ENCODE results near the gene DTX3.
"Not testable (repeated sequence)": the region's sequence is repeated elsewhere in the genome, so short reads cannot be mapped to it uniquely, and the experiment has no call there.

Gene DTX3

DNA sequence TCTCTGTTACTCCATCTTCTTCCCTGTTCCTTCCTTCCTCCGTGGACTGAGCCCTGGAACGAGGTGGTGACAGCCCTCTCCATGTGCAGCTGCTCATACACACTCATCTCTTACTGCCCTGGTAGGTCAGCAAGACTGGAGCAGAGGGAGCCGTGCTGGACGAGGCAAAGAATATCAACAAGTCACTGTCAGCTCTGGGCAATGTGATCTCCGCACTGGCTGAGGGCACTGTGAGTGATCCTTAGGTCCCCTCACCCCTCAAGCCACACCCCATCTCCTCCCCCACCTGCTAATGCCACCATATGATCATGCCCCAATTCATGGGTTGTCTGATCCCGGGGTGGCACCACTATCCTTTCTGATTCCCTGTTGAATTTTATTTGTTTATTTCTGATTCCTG, 35.8 kb upstream of the DTX3 start:
- Histone ChIP-seq H3K27me3 (ENCODE audit: insufficient read depth, insufficient read length) (no peaks in the 10 kb centered on the region), H3K36me3 (ENCODE audit: insufficient read depth, insufficient read length, low read length) (peaks cover 10% of the 10 kb centered on the region), H3K9me3 (ENCODE audit: insufficient read depth, low read length) (no peaks in the 10 kb centered on the region), H3K4me3 (ENCODE audit: insufficient read length, low read depth) (no peak overlapping the region), H3K9ac (ENCODE audit: insufficient read length, low read depth) (no peak overlapping the region), H3K4me1 (ENCODE audit: insufficient read depth, insufficient read length) (no peaks in the 10 kb centered on the region)
- no peak for DNase-seq (ENCODE audit: low read depth, low spot score)
- no peak for TF ChIP-seq ZNF274 (IDR thresholded peaks at IDR 0.05; ENCODE audit: low read depth, low read length)

- Histone ChIP-seq H3K36me3 (ENCODE audit: insufficient read depth, insufficient read length, low read length) (peaks cover 10% of the 10 kb centered on the region), H3K27me3 (ENCODE audit: insufficient read depth, insufficient read length) (no peaks in the 10 kb centered on the region), H3K4me3 (ENCODE audit: insufficient read length, low read depth) (no peak overlapping the region), H3K4me1 (ENCODE audit: insufficient read depth, insufficient read length) (no peaks in the 10 kb centered on the region), H3K9me3 (ENCODE audit: insufficient read depth, low read length) (no peaks in the 10 kb centered on the region), H3K9ac (ENCODE audit: insufficient read length, low read depth) (no peak overlapping the region)
- TF ChIP-seq ZNF274 (IDR thresholded peaks at IDR 0.05; ENCODE audit: low read depth, low read length) (no peak), SUZ12 (IDR thresholded peaks at IDR 0.05; ENCODE audit: extremely low read depth, insufficient read depth, insufficient read length) (no peak), YY1 (IDR thresholded peaks at IDR 0.05; ENCODE audit: insufficient read depth, insufficient read length) (no peak)
- no peak for DNase-seq (ENCODE audit: low read depth, low spot score)
These were observed 34.8 kb upstream of the DTX3 start for GRCh38 chr12:57569858-57570257.

GRCh38 chr12:57570438-57570837, 34.2 kb upstream of the DTX3 start:
- not testable (repeated sequence) for H3K4me3 ChIP-seq (ENCODE audit: insufficient read length, low read depth); H3K4me1 ChIP-seq (ENCODE audit: insufficient read depth, insufficient read length); DNase-seq (ENCODE audit: low read depth, low spot score); H3K9me3 ChIP-seq (ENCODE audit: insufficient read depth, low read length); H3K27me3 ChIP-seq (ENCODE audit: insufficient read depth, insufficient read length); H3K9ac ChIP-seq (ENCODE audit: insufficient read length, low read depth)
- H3K36me3 ChIP-seq (ENCODE audit: insufficient read depth, insufficient read length, low read length): peaks cover 10% of the 10 kb centered on the region

DNA sequence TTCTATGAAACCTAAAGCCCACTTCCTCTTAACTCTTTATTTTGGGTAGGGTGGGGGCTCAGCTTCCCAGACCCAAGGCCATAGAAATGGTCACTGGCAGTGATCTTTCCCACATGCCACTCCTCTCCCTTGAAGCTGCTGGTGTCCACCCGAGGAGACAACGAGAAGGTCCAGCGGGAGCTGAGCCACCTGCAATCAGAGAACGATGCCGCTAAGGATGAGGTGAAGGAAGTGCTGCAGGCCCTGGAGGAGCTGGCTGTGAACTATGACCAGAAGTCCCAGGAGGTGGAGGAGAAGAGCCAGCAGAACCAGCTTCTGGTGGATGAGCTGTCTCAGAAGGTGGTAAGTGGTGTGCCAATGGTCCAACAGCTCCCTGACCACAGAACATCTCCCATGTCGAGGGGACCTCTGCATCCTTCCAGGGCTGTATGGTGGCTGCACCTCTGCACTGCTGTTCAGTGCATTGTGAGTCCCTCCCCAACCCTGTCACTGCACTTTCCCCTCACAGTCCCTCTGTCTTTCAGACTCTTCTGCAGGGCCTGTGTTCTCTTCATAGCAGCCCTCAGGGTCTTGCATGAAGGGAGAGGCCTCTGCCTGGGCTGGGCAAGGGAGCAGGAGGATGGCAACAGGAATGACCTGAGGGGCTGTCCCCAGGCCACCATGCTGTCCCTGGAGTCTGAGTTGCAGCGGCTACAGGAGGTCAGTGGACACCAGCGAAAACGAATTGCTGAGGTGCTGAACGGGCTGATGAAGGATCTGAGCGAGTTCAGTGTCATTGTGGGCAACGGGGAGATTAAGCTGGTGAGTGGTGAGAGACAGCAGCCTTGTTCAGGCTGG, 32.5 kb upstream of the DTX3 start:
- H3K4me1 ChIP-seq (ENCODE audit: insufficient read depth, insufficient read length): no peaks in the 10 kb centered on the region
- no peak overlapping the region for H3K9ac ChIP-seq (ENCODE audit: insufficient read length, low read depth)
- TF ChIP-seq SUZ12 (IDR thresholded peaks at IDR 0.05; ENCODE audit: extremely low read depth, insufficient read depth, insufficient read length): no peak
- no peak for TF ChIP-seq YY1 (IDR thresholded peaks at IDR 0.05; ENCODE audit: insufficient read depth, insufficient read length)
- no peak for TF ChIP-seq ZNF274 (IDR thresholded peaks at IDR 0.05; ENCODE audit: low read depth, low read length)
- DNase-seq (ENCODE audit: low read depth, low spot score): no peak
- H3K9me3 ChIP-seq (ENCODE audit: insufficient read depth, low read length): no peaks in the 10 kb centered on the region
- H3K27me3 ChIP-seq (ENCODE audit: insufficient read depth, insufficient read length): no peaks in the 10 kb centered on the region
- H3K4me3 ChIP-seq (ENCODE audit: insufficient read length, low read depth): no peak overlapping the region
- peaks cover 19% of the 10 kb centered on the region for H3K36me3 ChIP-seq (ENCODE audit: insufficient read depth, insufficient read length, low read length)

- H3K27me3 ChIP-seq (ENCODE audit: insufficient read depth, insufficient read length): no peaks in the 10 kb centered on the region
- H3K4me3 ChIP-seq (ENCODE audit: insufficient read length, low read depth): no peak overlapping the region
- H3K4me1 ChIP-seq (ENCODE audit: insufficient read depth, insufficient read length): no peaks in the 10 kb centered on the region
- no peak overlapping the region for H3K9ac ChIP-seq (ENCODE audit: insufficient read length, low read depth)
- no peaks in the 10 kb centered on the region for H3K9me3 ChIP-seq (ENCODE audit: insufficient read depth, low read length)
- TF ChIP-seq ZNF274 (IDR thresholded peaks at IDR 0.05; ENCODE audit: low read depth, low read length) (no peak), YY1 (IDR thresholded peaks at IDR 0.05; ENCODE audit: insufficient read depth, insufficient read length) (no peak), SUZ12 (IDR thresholded peaks at IDR 0.05; ENCODE audit: extremely low read depth, insufficient read depth, insufficient read length) (no peak)
- peaks cover 22% of the 10 kb centered on the region for H3K36me3 ChIP-seq (ENCODE audit: insufficient read depth, insufficient read length, low read length)
- no peak for DNase-seq (ENCODE audit: low read depth, low spot score)
These were observed 29.8 kb upstream of the DTX3 start for GRCh38 chr12:57574795-57575194.

- H3K27me3 ChIP-seq (ENCODE audit: insufficient read depth, insufficient read length): no peaks in the 10 kb centered on the region
These were observed 28.6 kb upstream of the DTX3 start for GRCh38 chr12:57575771-57576612.

DNA sequence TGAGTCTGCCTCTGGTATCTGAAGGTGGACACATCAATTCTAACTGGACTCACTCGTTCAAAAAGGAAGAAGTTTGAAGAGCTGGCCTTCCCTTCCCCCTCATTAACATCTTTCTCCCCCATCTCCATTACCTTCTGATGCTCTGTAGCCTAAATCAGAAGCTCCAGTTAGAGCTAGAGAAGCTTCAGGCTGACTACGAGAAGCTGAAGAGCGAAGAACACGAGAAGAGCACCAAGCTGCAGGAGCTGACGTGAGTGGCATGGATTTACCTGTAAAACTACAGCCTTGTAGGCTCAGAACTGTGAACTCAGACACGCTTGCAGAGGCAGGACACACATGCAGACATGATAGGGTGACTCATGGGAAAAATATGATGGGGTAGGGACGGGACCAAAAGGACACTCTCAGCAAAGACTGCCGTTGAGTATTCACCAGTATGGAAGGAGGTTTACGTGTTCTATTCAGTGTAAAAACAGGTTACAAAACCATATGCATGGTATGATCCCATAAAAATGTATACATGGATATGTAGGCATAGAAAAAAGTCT, 27.9 kb upstream of the DTX3 start:
- Histone ChIP-seq H3K9me3 (ENCODE audit: insufficient read depth, low read length) (no peaks in the 10 kb centered on the region), H3K4me1 (ENCODE audit: insufficient read depth, insufficient read length) (peaks cover 2% of the 10 kb centered on the region), H3K27me3 (ENCODE audit: insufficient read depth, insufficient read length) (no peaks in the 10 kb centered on the region), H3K4me3 (ENCODE audit: insufficient read length, low read depth) (no peak overlapping the region), H3K9ac (ENCODE audit: insufficient read length, low read depth) (no peak overlapping the region), H3K36me3 (ENCODE audit: insufficient read depth, insufficient read length, low read length) (peaks cover 19% of the 10 kb centered on the region)
- TF ChIP-seq SUZ12 (IDR thresholded peaks at IDR 0.05; ENCODE audit: extremely low read depth, insufficient read depth, insufficient read length) (no peak), ZNF274 (IDR thresholded peaks at IDR 0.05; ENCODE audit: low read depth, low read length) (no peak), YY1 (IDR thresholded peaks at IDR 0.05; ENCODE audit: insufficient read depth, insufficient read length) (no peak)
- no peak for DNase-seq (ENCODE audit: low read depth, low spot score)

More at GRCh38 chr12:57575771-57576612, 28.6 kb upstream of the DTX3 start:
- TF ChIP-seq SUZ12 (IDR thresholded peaks at IDR 0.05; ENCODE audit: extremely low read depth, insufficient read depth, insufficient read length) (no peak), YY1 (IDR thresholded peaks at IDR 0.05; ENCODE audit: insufficient read depth, insufficient read length) (no peak), ZNF274 (IDR thresholded peaks at IDR 0.05; ENCODE audit: low read depth, low read length) (no peak)
- no peaks in the 10 kb centered on the region for H3K9me3 ChIP-seq (ENCODE audit: insufficient read depth, low read length)
- no peak for DNase-seq (ENCODE audit: low read depth, low spot score)
- H3K4me1 ChIP-seq (ENCODE audit: insufficient read depth, insufficient read length): peaks cover 2% of the 10 kb centered on the region
- H3K4me3 ChIP-seq (ENCODE audit: insufficient read length, low read depth): no peak overlapping the region
- peaks cover 19% of the 10 kb centered on the region for H3K36me3 ChIP-seq (ENCODE audit: insufficient read depth, insufficient read length, low read length)
- H3K9ac ChIP-seq (ENCODE audit: insufficient read length, low read depth): no peak overlapping the region
